Astrocyte of the cerebellum (primary cell): ENCODE data around the gene ADCY7.

Source experiments
- DNase-seq: peaks from one replicate; pipeline ENCODE4 v3.0.0-alpha.2; 2011; ENCODE audit warnings: low read depth
- H3K4me3 ChIP-seq: 2 replicates; pipeline ENCODE4 v1.5.1; 2011; ENCODE audit warnings: mild to moderate bottlenecking, low read depth, low read length, moderate library complexity
- in situ Hi-C: cut with HindIII; loops from 2 replicates; pipeline ENCODE4 v1.10.0; 2017; ENCODE audit warnings: low sequenced_read_pairs
- TF ChIP-seq, protein P1 (sequence below): IDR thresholded peaks from 2 replicates; pipeline ENCODE4 v1.5.1; 2012; ENCODE audit warnings: low read length, low read depth, moderate library complexity, mild to moderate bottlenecking; ENCODE audit errors: missing control alignments

The ADCY7 gene

DNA sequence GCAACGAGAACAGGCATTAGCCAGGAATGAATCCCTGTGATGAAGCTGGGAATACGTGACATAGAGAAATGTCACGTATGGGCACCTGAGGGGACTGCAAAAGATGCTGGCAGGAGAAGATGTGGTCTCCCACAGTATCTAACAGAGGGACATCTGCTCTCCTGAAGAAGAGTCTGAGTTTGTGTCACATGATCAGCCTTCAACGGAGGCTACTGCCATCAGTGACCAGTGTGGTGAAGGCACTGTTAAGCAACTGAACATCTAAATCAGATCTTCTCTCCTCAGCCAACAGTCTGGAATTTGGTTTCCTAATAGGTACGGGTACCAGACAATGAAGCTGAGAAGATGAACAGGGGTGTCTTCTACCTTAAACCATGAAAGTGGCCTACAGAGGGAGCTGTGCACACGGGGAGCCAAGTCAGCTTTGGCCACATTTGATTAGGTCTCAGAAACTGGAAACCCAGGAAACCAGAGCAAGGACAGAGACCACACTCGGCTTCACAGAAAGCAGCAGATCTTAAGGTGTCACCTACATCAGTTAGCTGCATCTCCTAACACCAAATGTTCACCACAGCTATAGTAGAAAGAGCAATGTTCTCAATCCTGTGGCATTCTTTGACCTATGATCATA lies 60.6 kb downstream of the ADCY7 start:
- in situ Hi-C loops = no loop called here
- DNase-seq = peak; percentile 15
- H3K4me3 ChIP-seq = no peak overlapping the region
- TF ChIP-seq, protein P1, sequence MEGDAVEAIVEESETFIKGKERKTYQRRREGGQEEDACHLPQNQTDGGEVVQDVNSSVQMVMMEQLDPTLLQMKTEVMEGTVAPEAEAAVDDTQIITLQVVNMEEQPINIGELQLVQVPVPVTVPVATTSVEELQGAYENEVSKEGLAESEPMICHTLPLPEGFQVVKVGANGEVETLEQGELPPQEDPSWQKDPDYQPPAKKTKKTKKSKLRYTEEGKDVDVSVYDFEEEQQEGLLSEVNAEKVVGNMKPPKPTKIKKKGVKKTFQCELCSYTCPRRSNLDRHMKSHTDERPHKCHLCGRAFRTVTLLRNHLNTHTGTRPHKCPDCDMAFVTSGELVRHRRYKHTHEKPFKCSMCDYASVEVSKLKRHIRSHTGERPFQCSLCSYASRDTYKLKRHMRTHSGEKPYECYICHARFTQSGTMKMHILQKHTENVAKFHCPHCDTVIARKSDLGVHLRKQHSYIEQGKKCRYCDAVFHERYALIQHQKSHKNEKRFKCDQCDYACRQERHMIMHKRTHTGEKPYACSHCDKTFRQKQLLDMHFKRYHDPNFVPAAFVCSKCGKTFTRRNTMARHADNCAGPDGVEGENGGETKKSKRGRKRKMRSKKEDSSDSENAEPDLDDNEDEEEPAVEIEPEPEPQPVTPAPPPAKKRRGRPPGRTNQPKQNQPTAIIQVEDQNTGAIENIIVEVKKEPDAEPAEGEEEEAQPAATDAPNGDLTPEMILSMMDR = peak; percentile 68

DNA sequence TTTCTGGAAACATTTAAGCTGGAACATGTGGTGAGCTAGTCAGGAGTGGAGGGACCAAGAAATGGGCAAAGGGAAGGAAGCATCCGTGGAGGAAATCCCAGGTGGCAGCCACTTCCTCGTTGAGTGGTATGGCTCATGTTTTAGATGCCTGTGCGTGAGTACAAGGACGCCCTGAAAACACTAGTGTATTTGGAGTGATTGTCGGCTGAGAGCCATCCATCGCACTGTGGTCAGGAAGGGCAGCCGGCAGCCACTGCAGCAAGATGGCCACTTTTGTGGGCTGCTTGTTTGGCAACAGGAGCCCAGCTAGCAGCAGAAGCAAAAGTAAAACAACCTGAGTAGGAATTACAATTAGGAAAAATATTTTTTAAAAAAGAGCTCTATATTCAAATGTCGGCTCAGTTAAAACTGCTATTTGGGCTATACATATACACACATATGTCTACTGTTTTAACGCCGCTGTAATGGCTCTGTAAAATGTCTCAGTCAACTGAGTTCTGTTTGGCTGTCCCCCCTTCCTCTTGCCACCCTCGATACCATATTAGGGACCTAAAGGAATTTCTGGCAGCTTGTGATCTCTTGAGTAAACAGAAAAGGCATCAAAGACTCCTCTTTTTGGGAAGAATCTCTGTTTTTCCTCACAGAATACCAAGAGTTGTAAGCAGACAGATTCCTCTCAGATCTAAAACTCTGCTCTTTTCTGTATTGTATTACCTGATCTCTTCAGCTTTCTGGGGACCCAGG lies 63.3 kb downstream of the ADCY7 start:
- TF ChIP-seq, protein P1 = no peak
- no peak overlapping the region for H3K4me3 ChIP-seq
- DNase-seq = no peak
- in situ Hi-C loops = no loop called here

DNA sequence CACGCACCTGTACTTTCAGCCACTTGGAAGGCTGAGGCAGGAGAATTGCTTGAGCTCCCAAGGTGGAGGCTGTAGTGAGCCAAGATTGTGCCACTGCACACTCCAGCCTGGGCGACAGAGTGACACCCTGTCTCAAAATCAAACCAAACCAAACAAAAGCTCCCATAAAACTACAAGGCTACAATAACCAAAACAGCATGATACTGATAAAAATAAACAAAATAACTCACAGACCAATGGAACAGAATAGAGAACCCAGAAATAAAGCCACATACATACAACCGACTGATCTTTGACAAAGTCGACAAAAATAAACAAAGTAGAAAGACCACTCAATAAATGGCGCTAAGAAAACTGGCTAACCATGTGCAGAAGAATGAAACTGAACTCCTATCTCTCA lies 65.2 kb downstream of the ADCY7 start:
- no peak overlapping the region for H3K4me3 ChIP-seq
- TF ChIP-seq, protein P1 = no peak
- in situ Hi-C loops = no loop called here
- no peak for DNase-seq

DNA sequence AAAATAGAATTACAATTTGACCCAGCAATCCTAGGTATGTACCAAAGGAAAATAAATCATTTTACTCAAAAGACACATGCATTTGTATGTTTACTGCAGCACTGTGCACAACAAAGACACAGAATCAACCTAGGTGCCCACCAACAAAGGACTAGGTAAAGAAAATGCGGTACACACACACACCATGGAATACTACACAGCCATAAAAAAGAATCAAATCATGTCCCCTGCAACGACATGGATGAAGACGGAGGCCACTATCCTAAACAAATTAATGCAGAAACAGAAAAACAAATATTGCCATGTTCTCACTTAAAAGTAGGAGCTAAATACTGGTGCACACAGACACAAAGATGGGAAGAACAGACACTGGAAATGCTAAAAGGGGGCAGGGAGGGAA lies 66.2 kb downstream of the ADCY7 start:
- H3K4me3 ChIP-seq = no peak overlapping the region
- no peak for DNase-seq
- TF ChIP-seq, protein P1 = no peak
- in situ Hi-C loops = no loop called here

DNA sequence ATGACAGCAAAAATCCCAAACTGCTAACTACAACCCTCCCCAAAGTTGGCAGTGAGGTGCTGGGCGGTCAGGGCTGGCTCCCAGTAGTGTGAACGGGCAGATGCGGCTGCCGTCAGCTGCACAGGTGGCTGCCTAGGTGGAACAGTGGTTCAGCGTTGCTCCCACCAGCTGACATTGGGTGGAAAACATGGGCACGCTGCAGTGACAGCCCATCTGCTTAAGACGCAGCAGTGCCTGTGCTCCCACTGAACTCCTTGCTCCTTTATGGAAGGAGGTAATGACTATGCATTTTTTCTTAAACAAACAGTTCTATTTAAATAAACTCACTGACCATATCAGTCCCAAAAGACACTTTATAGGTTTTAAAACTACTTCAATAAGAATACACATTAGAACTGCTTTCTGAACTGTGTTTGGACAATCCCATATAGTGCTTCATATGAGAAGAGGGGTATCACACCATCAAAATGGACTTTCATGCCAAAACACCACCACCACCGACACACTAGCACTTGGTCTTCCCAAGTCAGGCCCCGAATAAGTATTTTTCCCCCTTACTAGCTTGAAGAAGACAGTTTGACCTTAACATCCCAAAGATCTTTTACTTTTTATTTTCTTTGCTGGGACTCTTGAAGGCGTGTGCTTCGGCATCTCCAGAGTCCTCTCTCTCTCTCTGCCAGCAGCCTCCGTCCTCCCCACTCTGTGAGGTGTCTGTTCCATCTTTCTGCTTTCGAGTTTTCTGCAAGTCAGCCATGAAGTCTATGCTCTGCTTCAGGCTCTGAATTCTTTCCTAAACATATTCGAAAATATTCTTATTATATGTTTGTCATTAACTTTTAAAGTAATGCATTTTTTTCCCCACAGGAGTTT lies 68.0 kb downstream of the ADCY7 start:
- no peak for DNase-seq
- TF ChIP-seq, protein P1 = no peak
- in situ Hi-C loops = no loop called here
- H3K4me3 ChIP-seq = no peak overlapping the region

DNA sequence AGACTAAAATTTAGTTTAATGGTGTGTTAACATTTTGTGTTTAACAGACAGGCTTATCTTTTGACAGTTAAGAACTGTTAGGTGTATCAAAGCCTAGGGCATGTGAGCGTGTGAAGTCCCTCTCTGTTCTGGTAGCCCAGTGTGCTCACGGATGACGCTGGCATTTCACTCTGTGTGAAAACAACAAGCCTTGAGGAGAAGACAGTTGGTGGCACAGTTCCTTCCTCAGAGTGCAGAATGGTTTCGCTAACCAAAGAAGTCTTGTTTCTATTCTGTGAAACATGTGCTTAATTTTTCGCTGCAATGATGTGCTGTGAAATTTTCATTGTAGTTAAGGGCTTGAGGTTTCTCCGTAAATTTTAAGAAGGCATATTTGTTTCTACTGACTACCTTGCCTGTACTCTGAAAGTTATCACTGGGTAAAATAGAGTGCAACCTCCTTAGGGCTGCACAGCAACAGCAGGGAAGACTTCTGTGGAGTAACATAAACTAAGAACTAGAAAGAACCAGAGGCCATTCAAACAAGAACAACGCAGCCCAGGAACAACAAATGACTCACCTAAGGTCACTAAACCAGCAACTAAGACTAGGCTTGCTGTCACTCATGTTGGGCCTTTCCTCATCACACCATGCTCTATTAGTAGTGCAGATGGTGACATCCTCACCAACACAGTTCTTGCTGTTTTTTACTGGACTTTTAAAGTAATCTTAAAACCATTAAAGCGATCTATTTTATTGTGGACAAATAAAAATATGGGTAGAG lies 69.0 kb downstream of the ADCY7 start:
- no peak overlapping the region for H3K4me3 ChIP-seq
- DNase-seq = no peak
- in situ Hi-C loops = no loop called here
- TF ChIP-seq, protein P1 = no peak
